Measurements from ENCODE around the gene BARD1.

The BARD1 gene

DNA sequence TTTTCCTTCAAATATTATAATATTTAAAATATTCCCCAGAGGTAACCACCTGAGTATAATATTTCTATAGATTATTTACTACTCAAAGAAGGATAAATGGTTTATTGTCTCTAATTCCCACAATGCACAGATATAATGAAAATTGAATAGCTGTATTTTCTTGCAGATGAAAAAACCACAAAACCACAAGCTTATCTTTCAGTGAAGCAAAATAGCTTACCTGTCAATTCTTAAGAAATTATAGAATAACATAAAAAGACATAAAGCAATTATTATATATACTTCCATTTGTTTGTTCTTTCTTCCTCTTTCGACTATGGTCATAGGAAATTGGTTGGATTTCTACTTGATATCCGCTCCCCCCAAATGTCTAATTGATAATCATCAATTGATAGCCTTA, 98.8 kb downstream of the BARD1 start:
- no peak overlapping the region for H3K27ac ChIP-seq (ENCODE audit: low read length)
- ATAC-seq (ENCODE audit: insufficient read depth, low read depth) (no peak), DNase-seq (no peak)
- H3K4me3 ChIP-seq (ENCODE audit: low read depth in 1 of 2, low read length in 2 of 2): no peak overlapping the region
- TF ChIP-seq EZH2 (IDR thresholded peaks at IDR 0.05; ENCODE audit: borderline replicate concordance, low read depth, low read length, severe bottlenecking): no peak
- TF ChIP-seq, protein P1, sequence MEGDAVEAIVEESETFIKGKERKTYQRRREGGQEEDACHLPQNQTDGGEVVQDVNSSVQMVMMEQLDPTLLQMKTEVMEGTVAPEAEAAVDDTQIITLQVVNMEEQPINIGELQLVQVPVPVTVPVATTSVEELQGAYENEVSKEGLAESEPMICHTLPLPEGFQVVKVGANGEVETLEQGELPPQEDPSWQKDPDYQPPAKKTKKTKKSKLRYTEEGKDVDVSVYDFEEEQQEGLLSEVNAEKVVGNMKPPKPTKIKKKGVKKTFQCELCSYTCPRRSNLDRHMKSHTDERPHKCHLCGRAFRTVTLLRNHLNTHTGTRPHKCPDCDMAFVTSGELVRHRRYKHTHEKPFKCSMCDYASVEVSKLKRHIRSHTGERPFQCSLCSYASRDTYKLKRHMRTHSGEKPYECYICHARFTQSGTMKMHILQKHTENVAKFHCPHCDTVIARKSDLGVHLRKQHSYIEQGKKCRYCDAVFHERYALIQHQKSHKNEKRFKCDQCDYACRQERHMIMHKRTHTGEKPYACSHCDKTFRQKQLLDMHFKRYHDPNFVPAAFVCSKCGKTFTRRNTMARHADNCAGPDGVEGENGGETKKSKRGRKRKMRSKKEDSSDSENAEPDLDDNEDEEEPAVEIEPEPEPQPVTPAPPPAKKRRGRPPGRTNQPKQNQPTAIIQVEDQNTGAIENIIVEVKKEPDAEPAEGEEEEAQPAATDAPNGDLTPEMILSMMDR (IDR thresholded peaks at IDR 0.05; ENCODE audit: borderline replicate concordance, extremely low read depth, low read length, poor library complexity, severe bottlenecking): no peak
- no peaks in the 10 kb centered on the region for H3K36me3 ChIP-seq (ENCODE audit: insufficient read depth, low read length)
- peaks cover 10% of the 10 kb centered on the region; the same call in 1 of the 2 replicates for H3K4me1 ChIP-seq (ENCODE audit: insufficient read depth, low read length)
- no peak overlapping the region for H2AFZ ChIP-seq (ENCODE audit: low read depth, low read length)
- H3K4me2 ChIP-seq (ENCODE audit: insufficient read depth, low read length): no peak overlapping the region
- H4K20me1 ChIP-seq (ENCODE audit: insufficient read depth, low read length): no peaks in the 10 kb centered on the region
- H3K79me2 ChIP-seq (ENCODE audit: insufficient read depth, low read length): no peaks in the 10 kb centered on the region
- H3K27me3 ChIP-seq (ENCODE audit: insufficient read depth, low read length, poor library complexity): no peaks in the 10 kb centered on the region
- H3K9me3 ChIP-seq (ENCODE audit: insufficient read depth, low read length, severe bottlenecking): no peaks in the 10 kb centered on the region
- H3K9ac ChIP-seq (ENCODE audit: low read depth, low read length): no peak overlapping the region

DNA sequence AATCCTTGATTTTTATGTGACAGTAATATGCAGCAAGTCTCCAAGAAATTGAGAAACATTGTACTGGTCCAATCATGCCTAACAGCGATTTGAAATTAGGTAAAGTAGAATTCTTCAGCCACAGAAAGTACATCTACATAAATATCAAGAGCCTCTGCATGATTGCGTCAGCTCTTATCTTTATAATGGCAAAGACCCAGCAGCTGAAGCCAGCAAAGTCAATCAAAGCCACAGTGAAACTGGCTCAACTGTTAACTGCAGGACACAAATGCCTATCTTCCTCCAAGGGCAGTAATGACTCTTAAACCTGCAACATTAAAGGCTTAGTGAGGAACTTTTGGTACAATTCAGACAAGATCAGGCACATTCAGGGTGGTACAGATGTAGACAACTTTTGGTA, 102.5 kb downstream of the BARD1 start:
- ATAC-seq (ENCODE audit: insufficient read depth, low read depth) (no peak), DNase-seq (no peak)
- Histone ChIP-seq H3K4me2 (ENCODE audit: insufficient read depth, low read length) (no peak overlapping the region), H3K4me1 (ENCODE audit: insufficient read depth, low read length) (peaks cover 10% of the 10 kb centered on the region; the same call in 1 of the 2 replicates), H3K27me3 (ENCODE audit: insufficient read depth, low read length, poor library complexity) (no peaks in the 10 kb centered on the region), H3K36me3 (ENCODE audit: insufficient read depth, low read length) (no peaks in the 10 kb centered on the region), H3K9me3 (ENCODE audit: insufficient read depth, low read length, severe bottlenecking) (no peaks in the 10 kb centered on the region), H2AFZ (ENCODE audit: low read depth, low read length) (no peak overlapping the region), H3K79me2 (ENCODE audit: insufficient read depth, low read length) (no peaks in the 10 kb centered on the region), H3K4me3 (ENCODE audit: low read depth in 1 of 2, low read length in 2 of 2) (no peak overlapping the region), H3K9ac (ENCODE audit: low read depth, low read length) (no peak overlapping the region), H3K27ac (ENCODE audit: low read length) (no peak overlapping the region), H4K20me1 (ENCODE audit: insufficient read depth, low read length) (no peaks in the 10 kb centered on the region)
- no peak for TF ChIP-seq EZH2 (IDR thresholded peaks at IDR 0.05; ENCODE audit: borderline replicate concordance, low read depth, low read length, severe bottlenecking)
- TF ChIP-seq, protein P1 (IDR thresholded peaks at IDR 0.05; ENCODE audit: borderline replicate concordance, extremely low read depth, low read length, poor library complexity, severe bottlenecking): no peak

DNA sequence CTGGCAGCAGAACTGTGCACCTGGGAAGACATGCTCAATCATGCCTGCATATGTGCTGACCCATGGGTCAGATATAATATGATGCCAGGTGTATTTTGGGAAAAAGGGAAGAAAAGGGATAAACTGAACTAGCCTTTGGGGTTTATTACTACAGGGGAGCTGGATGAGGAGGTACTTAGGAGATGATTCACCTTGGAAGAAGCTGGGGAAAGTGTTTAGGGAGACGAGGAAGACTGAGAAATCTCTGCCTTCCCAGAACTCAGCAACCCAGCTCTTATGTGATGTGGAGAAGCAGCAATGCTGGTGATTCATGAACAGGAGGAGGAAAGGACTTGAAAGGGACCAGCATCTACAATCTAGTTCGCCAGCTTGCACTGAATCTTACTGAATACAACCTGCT, 110.2 kb downstream of the BARD1 start:
- no peak for ATAC-seq (ENCODE audit: insufficient read depth, low read depth)
- no peaks in the 10 kb centered on the region for H3K36me3 ChIP-seq (ENCODE audit: insufficient read depth, low read length)
- no peak for DNase-seq
- H3K27ac ChIP-seq (ENCODE audit: low read length): no peak overlapping the region
- no peaks in the 10 kb centered on the region for H4K20me1 ChIP-seq (ENCODE audit: insufficient read depth, low read length)
- no peak overlapping the region for H3K4me3 ChIP-seq (ENCODE audit: low read depth in 1 of 2, low read length in 2 of 2)
- no peak overlapping the region for H2AFZ ChIP-seq (ENCODE audit: low read depth, low read length)
- no peaks in the 10 kb centered on the region for H3K79me2 ChIP-seq (ENCODE audit: insufficient read depth, low read length)
- H3K27me3 ChIP-seq (ENCODE audit: insufficient read depth, low read length, poor library complexity): no peaks in the 10 kb centered on the region
- H3K9ac ChIP-seq (ENCODE audit: low read depth, low read length): no peak overlapping the region
- peaks cover 7% of the 10 kb centered on the region for H3K9me3 ChIP-seq (ENCODE audit: insufficient read depth, low read length, severe bottlenecking)
- H3K4me1 ChIP-seq (ENCODE audit: insufficient read depth, low read length): no peaks in the 10 kb centered on the region
- TF ChIP-seq EZH2 (IDR thresholded peaks at IDR 0.05; ENCODE audit: borderline replicate concordance, low read depth, low read length, severe bottlenecking): no peak
- TF ChIP-seq, protein P1 (IDR thresholded peaks at IDR 0.05; ENCODE audit: borderline replicate concordance, extremely low read depth, low read length, poor library complexity, severe bottlenecking): no peak
- no peak overlapping the region for H3K4me2 ChIP-seq (ENCODE audit: insufficient read depth, low read length)

DNA sequence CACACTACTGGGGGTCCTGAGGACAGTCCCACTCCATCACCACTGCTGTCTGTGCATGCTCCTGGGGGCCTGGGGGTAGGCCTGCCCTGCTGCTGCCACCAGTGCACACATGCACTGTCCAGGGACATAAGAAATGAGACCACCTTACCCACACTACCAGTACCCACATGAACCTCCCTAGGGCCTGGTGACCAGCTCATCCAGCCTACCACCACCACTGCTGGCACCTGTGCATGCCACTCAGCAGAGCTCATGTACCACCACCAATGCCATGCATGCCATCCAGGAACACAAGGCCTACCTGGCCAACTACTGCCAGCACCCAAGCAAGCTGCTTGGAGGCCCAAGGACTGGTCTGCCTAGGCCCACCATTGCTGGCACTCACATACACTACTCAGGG, 112.8 kb downstream of the BARD1 start:
- peaks cover 7% of the 10 kb centered on the region for H3K9me3 ChIP-seq (ENCODE audit: insufficient read depth, low read length, severe bottlenecking)
- no peak overlapping the region for H3K4me3 ChIP-seq (ENCODE audit: low read depth in 1 of 2, low read length in 2 of 2)
- no peak overlapping the region for H3K9ac ChIP-seq (ENCODE audit: low read depth, low read length)
- no peaks in the 10 kb centered on the region for H4K20me1 ChIP-seq (ENCODE audit: insufficient read depth, low read length)
- H3K27ac ChIP-seq (ENCODE audit: low read length): no peak overlapping the region
- no peak overlapping the region for H2AFZ ChIP-seq (ENCODE audit: low read depth, low read length)
- DNase-seq (no peak), ATAC-seq (ENCODE audit: insufficient read depth, low read depth) (no peak)
- H3K36me3 ChIP-seq (ENCODE audit: insufficient read depth, low read length): no peaks in the 10 kb centered on the region
- H3K4me1 ChIP-seq (ENCODE audit: insufficient read depth, low read length): no peaks in the 10 kb centered on the region
- TF ChIP-seq, protein P1 (IDR thresholded peaks at IDR 0.05; ENCODE audit: borderline replicate concordance, extremely low read depth, low read length, poor library complexity, severe bottlenecking): no peak
- TF ChIP-seq EZH2 (IDR thresholded peaks at IDR 0.05; ENCODE audit: borderline replicate concordance, low read depth, low read length, severe bottlenecking): no peak
- H3K27me3 ChIP-seq (ENCODE audit: insufficient read depth, low read length, poor library complexity): no peaks in the 10 kb centered on the region
- H3K79me2 ChIP-seq (ENCODE audit: insufficient read depth, low read length): no peaks in the 10 kb centered on the region
- H3K4me2 ChIP-seq (ENCODE audit: insufficient read depth, low read length): no peak overlapping the region
